ENCODE data around the gene EOLA1.

DNA sequence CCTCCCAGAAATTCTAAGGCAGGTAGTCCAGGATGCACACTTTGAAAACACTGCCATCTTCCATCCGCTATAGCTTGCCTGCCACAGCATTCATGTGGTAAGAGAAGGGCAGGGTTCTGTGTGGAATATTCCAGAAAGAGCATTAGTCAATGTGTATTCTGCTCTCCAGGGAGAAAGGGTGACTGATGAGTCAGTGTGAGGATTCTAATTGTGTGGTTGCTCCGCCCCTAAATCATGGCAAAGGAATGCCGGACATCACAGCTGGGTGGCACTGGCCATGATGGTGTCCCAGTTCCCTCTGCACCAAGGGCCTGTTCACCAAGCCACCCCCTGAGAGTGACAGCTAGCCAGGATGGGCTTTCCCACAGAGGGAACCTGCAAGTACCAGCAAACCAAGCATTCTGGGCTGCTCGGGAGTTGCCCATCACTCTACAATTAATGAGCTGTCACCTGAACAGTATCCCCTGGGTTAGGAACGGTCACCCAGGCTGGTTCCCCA, 45.2 kb upstream of the EOLA1 start:
- TF ChIP-seq CTCF (IDR thresholded peaks at IDR 0.05), result no peak
- TF ChIP-seq POLR2A (IDR thresholded peaks at IDR 0.05), result no peak
- no peak for TF ChIP-seq EP300 (IDR thresholded peaks at IDR 0.05)

Measured in suprapubic skin (tissue), 3 donors.